ENCODE results near the gene GJB1. TPM values are rescaled to one million over a fixed set of nuclear protein-coding genes. Genes with fewer than 3 reads are reported as not detected.

Gene GJB1
- total RNA-seq, 4 donors from 2014 or later, result 20.9 to 73.3 (median 48.3) TPM

GRCh38 chrX:71215338-71215912 lies 7.6 kb upstream of the GJB1 start:
- H3K27me3 ChIP-seq, result no peaks in the 10 kb centered on the region
- intact Hi-C loops (cut with DNase I; ENCODE audit: low total_unique reads) (no loop called here), in situ Hi-C loops (cut with MboI; ENCODE audit: low pct_ligation_motif_present in 1 of 4, low pct_unique_long_range_greater_than_20kb in 1 of 4, low sequenced_read_pairs in 3 of 4) (no loop called here)
- no peaks in the 10 kb centered on the region for H3K36me3 ChIP-seq
- no peaks in the 10 kb centered on the region for H3K9me3 ChIP-seq
- peak; percentile 11 for TF ChIP-seq POLR2A (IDR thresholded peaks at IDR 0.05)
- TF ChIP-seq EP300 (IDR thresholded peaks at IDR 0.05; ENCODE audit: low read depth), result no peak
- no peak for TF ChIP-seq POLR2AphosphoS5 (IDR thresholded peaks at IDR 0.05)
- peak overlapping the region in 3 of 4 donors; percentile 34 to 45 (median 34) for H3K4me3 ChIP-seq
- peaks cover 0 to 5% (median 2%) of the 10 kb centered on the region in 4 donors for H3K4me1 ChIP-seq
- peak overlapping the region; percentile 66 to 76 (median 70) for H3K27ac ChIP-seq
- 60% methylated on average over 10 of the region's 10 CpGs; no CpG with 5 or more reads in 1 of the 2 donors for WGBS, 2 donors (ENCODE audit: low coverage in 1 of 2)
- no peak for DNase-seq

- WGBS, 2 donors (ENCODE audit: low coverage in 1 of 2), result 0 to 39% methylated on average over 1 to 6 of the region's 6 CpGs
- Histone ChIP-seq H3K27ac (peak overlapping the region; percentile 48 to 76 (median 69)), H3K27me3 (no peaks in the 10 kb centered on the region), H3K4me1 (peaks cover 0 to 5% (median 2%) of the 10 kb centered on the region in 4 donors), H3K36me3 (no peaks in the 10 kb centered on the region), H3K4me3 (peak overlapping the region in 3 of 4 donors; percentile 34 to 45 (median 34)), H3K9me3 (no peaks in the 10 kb centered on the region)
- in situ Hi-C loops (cut with MboI; ENCODE audit: low pct_ligation_motif_present in 1 of 4, low pct_unique_long_range_greater_than_20kb in 1 of 4, low sequenced_read_pairs in 3 of 4), result no loop called here
- peak; percentile 17 for DNase-seq
- intact Hi-C loops (cut with DNase I; ENCODE audit: low total_unique reads), result no loop called here
- no peak for TF ChIP-seq CTCF (IDR thresholded peaks at IDR 0.05)
- TF ChIP-seq POLR2AphosphoS5 (IDR thresholded peaks at IDR 0.05), result peak in 1 of 3 donors; percentile 34
- no peak for TF ChIP-seq EP300 (IDR thresholded peaks at IDR 0.05; ENCODE audit: low read depth)
- no peak for TF ChIP-seq POLR2A (IDR thresholded peaks at IDR 0.05)
Observed at GRCh38 chrX:71216485-71216884, 6.5 kb upstream of the GJB1 start.

GRCh38 chrX:71217298-71217697 lies 5.7 kb upstream of the GJB1 start:
- DNase-seq, result no peak
- WGBS, 2 donors (ENCODE audit: low coverage in 1 of 2), result 75% methylated on average over 6 of the region's 6 CpGs; no CpG with 5 or more reads in 1 of the 2 donors
- Histone ChIP-seq H3K36me3 (no peaks in the 10 kb centered on the region), H3K4me3 (peak overlapping the region in 1 of 4 donors; percentile 45), H3K27me3 (no peaks in the 10 kb centered on the region), H3K27ac (peak overlapping the region in 2 of 4 donors; percentile 66 to 72), H3K9me3 (no peaks in the 10 kb centered on the region), H3K4me1 (peaks cover 0 to 5% (median 2%) of the 10 kb centered on the region in 4 donors)
- intact Hi-C loops (cut with DNase I; ENCODE audit: low total_unique reads) (no loop called here), in situ Hi-C loops (cut with MboI; ENCODE audit: low pct_ligation_motif_present in 1 of 4, low pct_unique_long_range_greater_than_20kb in 1 of 4, low sequenced_read_pairs in 3 of 4) (no loop called here)
- TF ChIP-seq POLR2AphosphoS5 (IDR thresholded peaks at IDR 0.05) (no peak), CTCF (IDR thresholded peaks at IDR 0.05) (no peak), POLR2A (IDR thresholded peaks at IDR 0.05) (no peak), EP300 (IDR thresholded peaks at IDR 0.05; ENCODE audit: low read depth) (no peak)

GRCh38 chrX:71221145-71221544 lies 1.9 kb upstream of the GJB1 start:
- intact Hi-C loops (cut with DNase I; ENCODE audit: low total_unique reads), result no loop called here
- H3K4me1 ChIP-seq, result no peaks in the 10 kb centered on the region
- in situ Hi-C loops (cut with MboI; ENCODE audit: low pct_ligation_motif_present in 1 of 4, low pct_unique_long_range_greater_than_20kb in 1 of 4, low sequenced_read_pairs in 3 of 4), result no loop called here
- H3K36me3 ChIP-seq, result no peaks in the 10 kb centered on the region
- H3K27me3 ChIP-seq, result no peaks in the 10 kb centered on the region
- H3K4me3 ChIP-seq, result no peak overlapping the region
- 83% methylated on average over 1 of the region's 1 CpG; no CpG with 5 or more reads in 1 of the 2 donors for WGBS, 2 donors (ENCODE audit: low coverage in 1 of 2)
- H3K9me3 ChIP-seq, result no peaks in the 10 kb centered on the region
- DNase-seq, result no peak
- no peak overlapping the region for H3K27ac ChIP-seq
- no peak for TF ChIP-seq EP300 (IDR thresholded peaks at IDR 0.05; ENCODE audit: low read depth)
- TF ChIP-seq POLR2A (IDR thresholded peaks at IDR 0.05), result no peak
- no peak for TF ChIP-seq CTCF (IDR thresholded peaks at IDR 0.05)
- TF ChIP-seq POLR2AphosphoS5 (IDR thresholded peaks at IDR 0.05), result no peak
